Measurements from ENCODE around the gene MXI1.

MXI1 gene

GRCh38 chr10:110274072-110274627, 66.7 kb downstream of the MXI1 start:
- peaks cover 12% of the 10 kb centered on the region for H3K4me1 ChIP-seq (ENCODE audit: control insufficient read depth, low read length)
- no peaks in the 10 kb centered on the region for H4K20me1 ChIP-seq (ENCODE audit: control insufficient read depth, insufficient read depth, low read depth, low read length)
- H3K9me3 ChIP-seq (ENCODE audit: control insufficient read depth, insufficient read depth, low read length) = no peaks in the 10 kb centered on the region
- no peak overlapping the region for H3K27ac ChIP-seq (ENCODE audit: low read depth, low read length)
- no peaks in the 10 kb centered on the region for H3K9me2 ChIP-seq (replicated peaks; ENCODE audit: control insufficient read depth, low read length)
- TF ChIP-seq EZH2phosphoT487 (IDR thresholded peaks at IDR 0.05; ENCODE audit: borderline replicate concordance, low read length) = no peak
- no peak for TF ChIP-seq CTCF (IDR thresholded peaks at IDR 0.05; ENCODE audit: low read depth, low read length, poor library complexity, severe bottlenecking)
- no peak overlapping the region for H3K4me3 ChIP-seq (ENCODE audit: low read length)
- H3K27me3 ChIP-seq (ENCODE audit: control insufficient read depth, low read length) = no peaks in the 10 kb centered on the region
- no peaks in the 10 kb centered on the region for H3F3A ChIP-seq (ENCODE audit: control insufficient read depth, insufficient read depth)
- H3K4me2 ChIP-seq (ENCODE audit: low read length) = no peak overlapping the region
- no peaks in the 10 kb centered on the region for H3K36me3 ChIP-seq (ENCODE audit: control insufficient read depth, low read length)
- H3K79me2 ChIP-seq (ENCODE audit: control insufficient read depth, low read length) = no peaks in the 10 kb centered on the region

GRCh38 chr10:110274647-110275046, 67.2 kb downstream of the MXI1 start:
- TF ChIP-seq EZH2phosphoT487 (IDR thresholded peaks at IDR 0.05; ENCODE audit: borderline replicate concordance, low read length) = no peak
- no peak for TF ChIP-seq CTCF (IDR thresholded peaks at IDR 0.05; ENCODE audit: low read depth, low read length, poor library complexity, severe bottlenecking)
- no peaks in the 10 kb centered on the region for H3K27me3 ChIP-seq (ENCODE audit: control insufficient read depth, low read length)
- H3K4me1 ChIP-seq (ENCODE audit: control insufficient read depth, low read length) = peaks cover 14% of the 10 kb centered on the region
- H3K4me2 ChIP-seq (ENCODE audit: low read length) = no peak overlapping the region
- no peaks in the 10 kb centered on the region for H4K20me1 ChIP-seq (ENCODE audit: control insufficient read depth, insufficient read depth, low read depth, low read length)
- no peak overlapping the region for H3K4me3 ChIP-seq (ENCODE audit: low read length)
- H3K36me3 ChIP-seq (ENCODE audit: control insufficient read depth, low read length) = peaks cover under 1% of the 10 kb centered on the region; the same call in 1 of the 2 replicates
- H3K9me3 ChIP-seq (ENCODE audit: control insufficient read depth, insufficient read depth, low read length) = no peaks in the 10 kb centered on the region
- H3F3A ChIP-seq (ENCODE audit: control insufficient read depth, insufficient read depth) = no peaks in the 10 kb centered on the region
- no peaks in the 10 kb centered on the region for H3K9me2 ChIP-seq (replicated peaks; ENCODE audit: control insufficient read depth, low read length)
- no peak overlapping the region for H3K27ac ChIP-seq (ENCODE audit: low read depth, low read length)
- no peaks in the 10 kb centered on the region for H3K79me2 ChIP-seq (ENCODE audit: control insufficient read depth, low read length)

GRCh38 chr10:110275128-110275729, 67.8 kb downstream of the MXI1 start:
- Histone ChIP-seq H3F3A (ENCODE audit: control insufficient read depth, insufficient read depth) (no peaks in the 10 kb centered on the region), H3K36me3 (ENCODE audit: control insufficient read depth, low read length) (peaks cover 3% of the 10 kb centered on the region; the same call in 1 of the 2 replicates), H3K27me3 (ENCODE audit: control insufficient read depth, low read length) (no peaks in the 10 kb centered on the region), H3K4me2 (ENCODE audit: low read length) (no peak overlapping the region), H3K4me1 (ENCODE audit: control insufficient read depth, low read length) (peaks cover 14% of the 10 kb centered on the region), H3K27ac (ENCODE audit: low read depth, low read length) (no peak overlapping the region), H3K79me2 (ENCODE audit: control insufficient read depth, low read length) (no peaks in the 10 kb centered on the region), H3K9me2 (replicated peaks; ENCODE audit: control insufficient read depth, low read length) (no peaks in the 10 kb centered on the region), H4K20me1 (ENCODE audit: control insufficient read depth, insufficient read depth, low read depth, low read length) (no peaks in the 10 kb centered on the region), H3K9me3 (ENCODE audit: control insufficient read depth, insufficient read depth, low read length) (no peaks in the 10 kb centered on the region), H3K4me3 (ENCODE audit: low read length) (no peak overlapping the region)
- TF ChIP-seq EZH2phosphoT487 (IDR thresholded peaks at IDR 0.05; ENCODE audit: borderline replicate concordance, low read length) (no peak), CTCF (IDR thresholded peaks at IDR 0.05; ENCODE audit: low read depth, low read length, poor library complexity, severe bottlenecking) (no peak)
